GM19351 (cell line): ENCODE measurements around the gene FGFBP1.
A peak's percentile ranks its signal among the peaks of the same experiment; 100 is the strongest.

Source experiments
- ATAC-seq: cut with Tn5 transposase; IDR thresholded peaks from one replicate; pipeline ENCODE4 v1.9.1; 2021; ENCODE audit warnings: mild to moderate bottlenecking, moderate library complexity; ENCODE audit not compliant: unreplicated experiment

Gene FGFBP1

GRCh38 chr4:15938640-15939039, at the start of gene FGFBP1:
FGFBP1 (minus strand) TSS chr4:15938740; CDS start chr4:15936632, 2,108 bp downstream.
- ATAC-seq, result no peak

DNA sequence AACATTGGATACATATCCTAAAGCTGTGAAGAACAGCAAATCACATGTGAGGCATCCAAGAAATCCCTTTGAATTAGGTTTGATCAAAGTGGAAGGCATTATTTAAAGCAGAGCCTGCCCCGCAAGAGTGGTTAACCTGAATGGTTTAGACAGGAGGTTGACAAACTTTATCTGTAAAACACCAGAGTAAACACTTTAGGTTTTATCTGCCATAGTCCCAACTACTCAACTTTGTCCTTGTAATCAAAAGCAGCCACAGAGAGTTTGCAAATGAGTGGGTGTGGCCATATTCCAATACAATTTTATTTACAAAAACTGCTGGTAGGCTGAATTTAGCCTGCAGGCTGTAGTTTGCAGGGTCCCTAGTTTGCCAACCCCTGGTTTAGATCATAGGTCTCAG, 49.7 kb upstream of the FGFBP1 start:
- no peak for ATAC-seq

DNA sequence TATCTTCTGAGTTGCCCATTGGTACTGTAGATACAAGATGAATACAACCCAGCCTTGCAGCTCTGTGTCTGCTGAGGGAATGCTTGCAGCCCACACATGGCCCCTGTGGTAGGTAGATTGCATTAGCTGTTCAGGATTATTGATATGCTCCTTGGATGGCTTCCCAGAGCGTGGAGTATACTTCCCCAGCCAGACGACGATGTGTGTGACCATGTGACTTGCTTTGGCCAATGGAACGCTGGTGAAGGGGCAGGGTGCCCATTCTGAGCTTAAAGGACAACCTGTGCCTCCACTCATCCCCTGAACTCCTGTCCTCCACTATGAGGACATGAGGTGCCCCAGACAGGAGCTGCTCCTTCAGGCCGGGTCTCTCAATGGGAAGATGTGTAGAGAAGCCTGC, 48.4 kb upstream of the FGFBP1 start:
- ATAC-seq, result no peak

GRCh38 chr4:15983610-15984009, 45.1 kb upstream of the FGFBP1 start:
- ATAC-seq, result no peak

DNA sequence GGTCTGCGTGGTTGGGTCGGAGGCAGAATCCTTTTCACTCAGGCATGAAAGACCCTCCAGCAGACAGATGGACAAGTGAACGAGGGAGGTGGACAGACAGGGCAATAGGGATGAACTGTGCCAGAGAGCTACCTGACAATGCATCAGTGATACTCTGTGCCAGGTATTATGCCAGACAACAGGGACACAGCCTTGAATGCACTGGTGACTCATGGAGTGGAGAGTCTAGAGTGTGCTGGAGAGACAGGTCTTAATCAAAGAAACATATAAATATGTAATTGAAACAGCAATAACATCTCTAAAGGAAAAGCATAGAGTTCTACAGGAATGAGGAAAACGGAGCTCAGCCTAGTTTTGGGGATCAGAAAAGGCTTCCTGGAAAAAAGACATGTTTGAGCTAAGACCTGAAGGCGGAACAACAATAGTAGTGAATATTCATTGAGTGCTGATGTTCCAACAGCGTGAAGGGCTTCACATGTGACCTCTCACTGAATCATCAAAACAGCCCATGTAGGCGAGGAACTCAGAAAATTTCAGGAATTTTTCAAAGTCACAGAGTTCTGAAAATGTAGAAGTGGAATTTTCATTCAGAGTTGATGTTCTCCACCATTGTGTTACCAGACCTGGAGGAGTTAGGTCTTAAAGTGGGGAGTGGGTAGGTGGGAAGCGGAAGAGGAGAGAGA, 44.4 kb upstream of the FGFBP1 start:
- no peak for ATAC-seq

DNA sequence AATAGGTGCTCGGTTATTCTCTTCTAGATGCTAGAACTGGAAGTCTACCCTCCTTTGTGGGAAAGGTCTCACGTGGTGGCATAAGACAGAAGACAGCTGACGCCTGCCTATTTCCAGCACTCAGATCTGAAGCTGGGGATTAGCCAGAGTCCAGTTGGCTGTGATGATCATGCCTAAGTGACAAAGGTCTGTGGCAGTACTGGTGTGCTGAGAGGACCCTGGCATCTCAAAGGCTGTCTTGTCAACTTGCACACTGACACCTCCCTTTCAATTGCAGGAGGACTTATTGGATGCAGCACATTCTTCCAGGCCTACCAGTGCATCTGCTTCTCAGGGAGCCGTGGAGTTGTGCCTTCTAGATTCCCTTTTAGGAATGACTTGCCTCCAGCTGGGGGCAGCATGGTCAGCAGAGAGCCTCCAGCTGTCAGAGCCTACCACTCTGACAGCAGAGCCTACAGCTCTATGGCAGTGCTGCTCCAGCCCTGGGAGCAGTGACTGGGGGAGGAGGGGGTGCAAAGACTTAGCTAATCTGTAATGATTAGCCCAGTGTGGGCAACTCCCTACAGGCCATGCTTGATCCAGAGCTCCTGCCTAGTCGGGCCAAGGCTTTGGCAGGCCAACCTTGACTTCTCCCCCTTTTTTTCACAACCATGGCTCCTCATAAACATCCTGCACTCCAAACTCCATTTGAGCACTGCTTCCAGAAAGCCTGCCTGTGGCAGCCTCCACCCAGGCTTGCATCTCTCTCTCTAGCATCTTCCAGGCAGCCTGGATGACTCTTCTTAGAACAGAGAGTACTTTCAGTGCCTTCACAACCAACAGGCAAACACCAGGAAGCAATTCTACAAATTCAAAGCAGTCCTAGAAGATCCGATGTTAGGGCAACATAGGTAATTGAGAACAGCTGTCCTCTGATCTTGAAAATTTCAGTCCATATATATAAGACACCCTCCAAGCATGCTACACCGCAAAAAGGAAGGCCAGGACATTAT, 38.2 kb upstream of the FGFBP1 start:
- ATAC-seq, result no peak

DNA sequence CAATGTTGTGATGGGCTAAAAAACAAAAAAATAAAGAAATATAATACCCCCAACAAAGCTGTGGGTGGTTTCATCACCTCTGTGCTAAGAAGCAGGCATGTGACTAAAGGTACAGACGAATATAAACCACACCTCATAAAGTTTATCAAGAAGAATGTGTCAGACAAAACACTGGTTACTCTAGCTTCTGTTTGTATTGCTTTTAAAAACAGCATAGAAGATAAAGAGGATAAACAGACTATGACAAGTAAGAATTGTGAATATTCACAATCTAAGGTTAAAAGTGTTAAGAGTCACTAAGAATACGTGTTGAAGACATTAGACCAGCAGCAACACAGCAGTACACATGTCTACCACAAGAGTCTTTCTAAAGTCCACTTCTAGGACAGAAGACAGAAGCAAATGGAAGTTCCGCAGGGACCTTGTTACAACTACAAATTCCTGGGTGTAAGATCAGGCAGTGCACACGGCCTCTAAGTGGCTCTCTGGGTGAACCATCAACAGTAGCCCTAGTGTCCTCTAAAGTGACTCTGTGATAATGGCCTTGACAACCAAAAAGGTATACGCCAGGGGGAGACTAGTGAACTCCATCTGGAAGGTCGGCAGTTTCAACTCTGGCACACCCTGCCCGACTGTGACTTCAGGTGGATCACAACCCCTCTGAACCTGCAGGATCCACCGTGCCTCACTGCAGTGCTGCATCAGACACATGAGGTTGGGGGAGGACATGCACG, 32.7 kb upstream of the FGFBP1 start:
- ATAC-seq, result no peak

GRCh38 chr4:15968551-15969300, 30.2 kb upstream of the FGFBP1 start:
- no peak for ATAC-seq

DNA sequence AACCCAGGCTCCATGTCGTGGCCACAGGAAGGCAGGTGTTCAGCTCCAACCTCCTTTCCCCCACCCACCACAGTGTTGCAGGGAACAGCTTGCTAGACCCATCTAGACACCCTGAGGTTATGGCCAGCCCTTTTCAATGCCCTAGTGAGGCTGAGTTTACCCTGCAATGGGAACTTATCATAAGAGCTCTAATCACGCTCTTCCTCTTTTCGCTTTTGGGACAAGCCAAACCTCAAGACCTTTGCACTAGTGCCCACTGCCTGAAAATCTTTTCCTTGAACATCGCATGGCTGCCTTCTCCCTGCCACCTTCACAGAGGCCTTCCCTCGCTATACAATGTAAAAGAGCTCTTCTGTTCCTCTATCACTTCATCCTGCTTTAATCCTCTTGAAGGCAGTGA, 26.8 kb upstream of the FGFBP1 start:
- ATAC-seq, result no peak

- ATAC-seq, result no peak
Observed at GRCh38 chr4:15964159-15964558, 25.6 kb upstream of the FGFBP1 start.

- ATAC-seq, result peak; percentile 95
Observed at GRCh38 chr4:15963576-15963975, 25.0 kb upstream of the FGFBP1 start.

GRCh38 chr4:15963001-15963451, 24.5 kb upstream of the FGFBP1 start, which contains the start of gene FGFBP2:
FGFBP2 (minus strand) TSS chr4:15963175; CDS start chr4:15963129, 46 bp downstream.
- ATAC-seq, result peak; percentile 52

- ATAC-seq, result no peak
Observed at GRCh38 chr4:15961781-15962510, 23.4 kb upstream of the FGFBP1 start.

DNA sequence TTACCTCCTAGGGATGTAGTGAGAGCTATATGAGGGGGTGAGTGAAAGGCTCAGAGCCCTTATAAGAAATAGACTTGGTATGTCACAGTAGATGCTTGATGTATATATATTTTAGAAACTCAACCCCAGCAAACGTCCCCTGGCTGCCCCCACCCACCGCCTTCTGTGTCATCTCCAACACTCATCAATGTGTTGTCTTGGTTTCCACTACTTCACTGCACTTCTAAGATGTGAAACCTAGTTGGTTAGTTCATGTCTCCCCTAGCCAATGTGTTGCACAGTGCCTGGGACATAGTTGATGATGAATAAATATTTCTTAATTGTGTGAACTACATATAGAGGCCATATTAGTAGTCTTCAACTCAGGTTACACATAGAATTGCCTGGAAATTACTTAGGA, 20.0 kb upstream of the FGFBP1 start:
- no peak for ATAC-seq

DNA sequence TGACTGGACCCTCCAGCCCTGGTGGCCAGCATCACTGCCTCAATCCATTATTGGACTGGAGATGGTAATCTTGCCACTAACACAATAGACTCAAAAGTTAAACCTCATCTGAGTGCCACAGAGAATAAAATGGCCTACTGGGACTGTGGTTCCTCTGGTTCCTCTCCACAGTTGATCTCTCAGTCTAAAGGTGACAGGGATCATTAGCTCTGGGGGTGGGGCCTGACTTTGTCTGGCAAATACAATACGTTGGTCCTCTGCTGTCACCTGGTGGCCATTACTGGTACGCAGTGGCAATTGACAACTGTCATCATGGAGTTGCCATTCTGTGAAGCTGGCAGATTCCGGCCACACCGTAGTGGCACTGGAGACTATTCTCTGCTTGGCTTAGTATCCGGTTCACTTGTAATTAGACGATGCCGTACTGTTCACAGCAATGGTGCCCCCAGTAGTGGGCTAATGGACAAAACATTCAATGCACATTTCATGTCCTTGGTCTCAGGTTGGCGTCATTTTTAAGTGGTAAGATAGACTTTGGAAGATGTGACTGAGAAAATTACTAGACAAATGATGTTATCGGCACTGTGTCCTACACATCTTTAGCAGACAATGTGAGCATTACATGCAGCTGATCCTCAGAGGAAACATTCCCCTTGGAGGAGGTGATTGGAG, 17.8 kb upstream of the FGFBP1 start:
- peak; percentile 95 for ATAC-seq

- no peak for ATAC-seq
Observed at GRCh38 chr4:15955670-15956069, 17.1 kb upstream of the FGFBP1 start.

DNA sequence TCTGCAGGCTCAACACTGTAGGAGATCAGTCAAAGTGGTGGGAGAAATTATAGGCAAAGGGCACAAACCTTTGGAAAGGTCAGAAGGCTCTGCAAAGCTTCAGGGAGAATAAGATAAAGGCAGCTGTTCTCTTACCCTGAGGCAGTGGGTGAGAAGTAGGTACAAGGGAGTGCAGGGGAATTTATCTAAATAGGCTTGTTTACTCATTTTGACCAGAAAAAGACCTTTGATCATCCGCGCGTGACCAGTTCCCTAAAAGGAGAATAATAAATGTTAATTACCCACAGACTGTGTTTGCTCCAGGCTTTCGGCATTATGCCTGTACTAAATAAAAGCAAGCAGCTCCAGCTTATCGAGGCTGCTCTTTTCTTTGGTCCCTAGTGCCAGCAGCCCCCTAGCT, 15.1 kb upstream of the FGFBP1 start:
- ATAC-seq, result no peak

- no peak for ATAC-seq
Observed at GRCh38 chr4:15951781-15952180, 13.2 kb upstream of the FGFBP1 start.

- no peak for ATAC-seq
Observed at GRCh38 chr4:15948826-15949225, 10.3 kb upstream of the FGFBP1 start.
